GM21619 (cell line): ENCODE results near the gene GPRIN3.
"Not testable (repeated sequence)": the region's sequence is repeated elsewhere in the genome, so short reads cannot be mapped to it uniquely, and the experiment has no call there.

Experiments
- ATAC-seq: cut with Tn5 transposase; IDR thresholded peaks from one replicate; pipeline ENCODE4 v1.9.1; 2021; ENCODE audit not compliant: unreplicated experiment

The GPRIN3 gene

GRCh38 chr4:89312066-89312465 is 4.5 kb upstream of the GPRIN3 start:
- ATAC-seq, result no peak

DNA sequence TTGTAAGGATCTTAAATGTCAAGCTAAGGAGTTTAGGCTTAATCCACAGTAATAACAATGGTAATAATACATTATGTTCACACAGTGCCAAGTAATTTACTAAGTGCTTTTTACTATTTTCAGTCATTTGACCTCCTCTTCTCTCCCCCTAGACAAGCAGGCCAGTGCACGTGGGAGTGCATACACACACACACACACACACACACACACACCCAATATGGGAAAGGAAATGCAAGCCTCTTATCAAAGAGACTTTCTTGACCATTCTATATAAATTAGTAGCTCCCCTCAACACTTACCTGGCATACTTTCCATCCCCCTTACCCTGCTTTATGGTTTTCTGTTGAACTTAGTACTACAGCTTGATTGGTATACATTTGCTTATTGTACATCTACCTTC is 3.8 kb upstream of the GPRIN3 start:
- no peak for ATAC-seq

GRCh38 chr4:89309154-89309553 is 1.6 kb upstream of the GPRIN3 start:
- ATAC-seq, result not testable (repeated sequence)

DNA sequence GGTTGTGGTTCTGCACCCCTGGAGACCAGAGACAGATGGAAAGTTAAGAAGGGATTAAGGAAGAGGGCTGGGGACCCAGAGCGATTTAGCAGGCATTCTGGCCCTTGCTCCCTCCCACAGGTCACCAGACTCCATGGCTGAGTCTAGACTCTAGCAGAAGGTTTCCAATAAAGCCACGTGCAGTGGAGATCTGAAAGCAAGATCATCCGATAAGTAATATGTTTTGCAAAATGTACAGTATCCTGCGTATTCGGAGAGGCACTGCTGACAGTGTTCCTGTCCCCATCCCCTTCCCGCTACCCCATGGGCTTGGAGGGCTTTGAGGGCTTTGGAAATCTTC is 531 bp upstream of the GPRIN3 start:
- ATAC-seq, result no peak

DNA sequence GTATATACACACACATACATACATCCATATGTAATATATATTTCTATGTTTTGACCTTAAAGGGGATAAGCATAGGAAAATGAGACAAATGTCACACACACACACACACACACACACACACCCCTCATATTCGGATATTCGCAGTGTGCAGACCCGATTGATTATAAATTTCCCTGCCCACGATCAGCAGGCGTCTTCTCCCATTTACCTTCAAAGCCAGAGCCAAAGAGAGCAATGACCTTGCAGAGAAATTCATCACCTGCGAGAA is 488 bp downstream of the GPRIN3 start:
- no peak for ATAC-seq

GRCh38 chr4:89306486-89307177 is 968 bp downstream of the GPRIN3 start:
- no peak for ATAC-seq

DNA sequence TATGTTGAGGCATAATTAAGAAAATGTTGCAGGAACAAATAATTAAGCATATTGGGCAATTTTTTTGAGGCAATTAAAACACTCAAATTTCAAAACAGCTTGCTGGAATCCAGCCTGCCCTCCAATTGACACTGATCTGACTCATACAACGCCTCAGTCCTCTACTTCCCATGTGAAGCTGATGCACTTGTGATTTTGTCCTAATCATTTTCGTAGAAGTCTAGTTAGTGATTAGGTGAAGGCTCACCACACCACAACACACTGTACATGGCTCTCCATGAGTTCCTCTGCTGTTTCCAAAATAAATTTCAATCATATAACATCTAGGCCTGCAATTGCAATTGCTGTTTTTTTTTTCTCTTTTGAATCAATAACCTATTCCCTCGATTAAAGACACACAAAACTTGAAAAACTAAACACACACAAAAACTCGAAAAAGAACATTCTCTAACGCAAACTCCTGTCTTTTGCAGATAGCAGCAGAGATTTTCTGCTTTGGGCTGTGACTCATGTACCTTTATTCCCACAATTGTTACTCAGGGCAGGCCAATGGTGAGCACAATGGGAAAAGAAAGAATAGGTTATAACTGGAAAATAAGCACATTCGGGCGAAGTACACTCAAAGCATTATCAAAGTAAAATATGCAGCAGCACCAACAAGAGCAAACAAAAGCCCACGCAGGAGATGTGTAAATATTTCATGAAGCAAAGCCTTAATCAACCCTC is 1.7 kb downstream of the GPRIN3 start:
- ATAC-seq, result no peak

GRCh38 chr4:89305028-89305427 is 2.6 kb downstream of the GPRIN3 start:
- ATAC-seq, result no peak

DNA sequence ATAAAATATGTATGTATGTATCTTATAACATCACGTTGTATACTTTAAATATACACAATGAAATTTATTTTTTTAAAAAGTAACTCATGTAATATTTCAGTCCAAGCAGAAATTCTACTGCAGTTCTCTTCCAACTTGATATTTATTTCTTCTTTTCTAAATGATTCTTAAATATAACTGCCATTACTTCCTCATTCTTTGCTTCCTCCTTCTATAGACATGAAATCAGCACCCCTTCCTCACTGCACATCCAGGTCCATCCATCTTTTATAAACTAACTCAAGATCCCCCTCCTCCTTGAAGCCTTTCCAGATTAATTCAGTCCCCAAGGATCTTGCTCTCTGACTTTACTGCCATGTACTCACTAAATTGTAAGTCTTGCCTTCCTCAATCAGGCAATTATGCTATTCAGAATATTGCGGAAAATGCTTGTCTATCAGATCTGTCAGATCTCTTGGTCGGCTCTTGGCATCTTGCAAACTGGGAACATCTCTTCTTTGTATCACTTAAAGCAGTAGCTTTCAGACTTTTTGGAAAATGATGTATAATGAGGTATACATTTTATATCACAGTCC is 3.7 kb downstream of the GPRIN3 start:
- no peak for ATAC-seq

DNA sequence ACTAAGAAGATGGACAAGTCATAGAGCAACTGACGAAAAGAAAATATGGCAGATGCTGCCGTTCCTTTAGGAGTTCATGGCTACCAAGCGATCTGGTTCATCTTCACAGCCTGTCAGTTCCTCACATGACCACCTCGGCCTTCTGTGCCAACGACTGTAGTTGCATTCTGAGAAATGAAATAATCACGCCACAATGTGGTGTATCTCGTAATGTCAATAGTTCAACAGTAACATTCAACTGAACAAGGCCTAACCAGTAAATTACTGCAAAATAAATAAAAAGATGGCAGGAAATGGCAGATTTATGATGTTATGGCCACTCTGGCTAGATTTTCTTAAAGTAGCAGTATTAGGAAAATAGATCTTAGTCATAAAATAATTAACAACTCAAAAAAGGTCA is 4.4 kb downstream of the GPRIN3 start:
- ATAC-seq, result no peak

DNA sequence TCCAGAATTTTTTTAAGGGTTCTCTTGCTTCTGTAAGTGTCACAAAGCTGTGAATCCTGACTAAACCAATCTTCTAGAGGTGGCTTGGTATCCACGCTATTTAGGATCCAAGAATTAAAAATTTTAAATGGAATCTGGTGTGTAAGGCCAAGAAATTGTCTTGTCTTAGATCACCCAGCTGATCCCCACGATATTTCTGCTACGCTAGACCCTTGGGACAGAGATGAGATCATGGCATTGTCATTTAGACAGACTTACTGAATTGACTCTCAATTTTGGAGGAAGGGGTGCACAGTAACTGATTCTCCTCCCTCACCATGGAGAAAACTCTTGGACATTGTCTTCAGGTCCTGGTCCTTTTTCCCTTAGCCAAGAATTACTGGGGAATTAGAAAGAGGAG is 5.7 kb downstream of the GPRIN3 start:
- no peak for ATAC-seq

DNA sequence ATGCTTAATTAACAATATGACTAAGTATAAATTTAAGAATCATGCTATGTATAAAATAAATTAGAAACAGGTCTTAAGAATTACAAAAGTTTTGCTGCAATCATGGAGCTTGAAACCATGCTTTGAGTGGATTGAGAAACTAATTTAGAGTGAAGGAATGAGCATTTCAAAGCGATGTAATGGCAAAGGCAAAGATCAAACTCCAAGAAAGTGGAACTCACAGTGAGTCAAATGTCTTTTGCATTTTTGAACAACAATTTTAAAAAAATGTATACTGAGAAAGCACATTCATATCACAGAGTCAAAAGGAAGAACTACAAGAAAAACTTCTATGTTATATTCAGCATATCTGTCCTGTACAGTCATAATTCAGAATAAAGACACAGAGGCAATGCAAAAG is 6.6 kb downstream of the GPRIN3 start:
- no peak for ATAC-seq

DNA sequence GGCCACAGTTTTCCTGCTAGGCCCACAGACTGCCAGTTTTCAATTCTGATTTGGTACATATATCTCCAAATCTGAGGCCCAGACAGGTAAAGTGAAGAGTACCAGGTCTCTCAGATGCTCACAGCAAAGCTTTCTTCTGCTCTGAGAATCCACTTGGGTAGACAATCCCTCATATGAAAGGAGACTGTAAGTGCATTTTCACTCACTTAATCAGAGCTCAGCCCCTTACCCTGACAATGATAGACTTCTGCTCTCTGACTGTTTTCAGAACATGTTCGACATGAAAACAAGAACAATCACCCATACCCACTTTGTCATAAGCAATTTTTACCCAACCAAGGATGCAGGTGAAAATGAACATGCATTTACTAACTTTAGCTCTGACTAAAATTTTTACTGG is 7.1 kb downstream of the GPRIN3 start:
- ATAC-seq, result no peak

GRCh38 chr4:89300060-89300459 is 7.5 kb downstream of the GPRIN3 start:
- no peak for ATAC-seq

DNA sequence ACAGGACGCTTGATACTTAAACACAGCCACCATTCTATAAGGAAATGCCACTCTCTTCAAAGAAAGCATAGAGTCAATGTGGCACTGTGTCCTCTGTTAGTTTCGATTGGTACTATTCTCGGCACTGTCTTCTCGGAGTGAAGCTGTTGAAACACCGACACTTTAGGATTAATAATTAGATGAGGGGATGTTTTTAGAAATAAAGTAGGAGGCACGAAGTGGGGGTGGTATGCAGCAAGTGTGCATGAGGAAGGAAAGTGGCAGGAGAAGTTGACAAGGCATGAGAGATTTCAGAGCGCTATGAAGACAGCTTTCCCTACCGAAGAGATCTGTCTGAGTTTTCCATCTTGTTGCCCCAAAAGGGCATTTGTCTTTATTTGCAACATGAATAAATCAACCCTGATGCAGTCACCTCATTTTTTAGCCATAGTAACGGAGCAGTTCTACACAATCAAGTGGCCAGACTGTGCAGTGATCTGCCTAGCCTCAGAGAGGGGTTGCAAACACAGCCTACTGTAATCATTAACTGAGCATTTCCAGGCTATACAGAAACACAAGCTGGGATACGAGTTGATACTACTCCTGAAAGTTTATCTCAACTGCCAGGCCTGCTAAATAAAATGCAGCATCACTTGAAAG is 8.3 kb downstream of the GPRIN3 start:
- peak; percentile 37 for ATAC-seq

GRCh38 chr4:89298788-89299152 is 8.8 kb downstream of the GPRIN3 start:
- ATAC-seq, result no peak

GRCh38 chr4:89298155-89298554 is 9.4 kb downstream of the GPRIN3 start:
- peak; percentile 46 for ATAC-seq

GRCh38 chr4:89296896-89297295 is 10.7 kb downstream of the GPRIN3 start:
- ATAC-seq, result no peak

- no peak for ATAC-seq
These were observed 11.2 kb downstream of the GPRIN3 start for GRCh38 chr4:89296399-89296798.

- ATAC-seq, result no peak
These were observed 12.1 kb downstream of the GPRIN3 start for GRCh38 chr4:89295415-89295927.

GRCh38 chr4:89294573-89295269 is 12.9 kb downstream of the GPRIN3 start:
- peak; percentile 73 for ATAC-seq

DNA sequence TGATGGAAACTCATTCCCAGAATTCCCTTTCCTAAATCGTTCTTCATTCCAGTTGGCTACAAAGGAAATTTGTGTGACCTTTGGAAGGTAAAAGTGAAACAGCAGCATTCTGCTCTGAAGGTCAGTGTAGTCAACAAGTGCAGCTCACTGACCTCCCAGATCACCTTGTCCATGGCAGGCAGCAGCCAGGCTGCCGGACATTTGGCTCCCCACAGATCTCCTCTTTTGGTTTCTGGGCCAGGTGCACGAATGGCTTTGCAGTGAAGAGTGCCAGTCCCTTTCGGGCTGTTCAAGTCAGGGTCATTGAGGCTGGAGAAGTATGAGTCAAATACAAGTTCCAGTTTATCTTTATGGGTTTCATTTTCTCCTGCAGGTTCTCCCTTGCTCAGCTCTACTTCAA is 14.3 kb downstream of the GPRIN3 start:
- ATAC-seq, result no peak
